K562 (cell line): ENCODE measurements around the gene CILP. TPM values are rescaled to one million over a fixed set of nuclear protein-coding genes. Genes with fewer than 3 reads are reported as not detected.

Experiments
- CEBPB ChIP-seq: fragments of 450-650 bp; IDR thresholded peaks from 2 replicates; pipeline ENCODE4 v1.6.1; 2016; ENCODE audit warnings: missing genetic modification characterization, missing compliant biosample characterization
- KLF6 ChIP-seq: fragments of 250-450 bp; sonication (Bioruptor Pico); IDR thresholded peaks from 2 replicates; pipeline ENCODE4 v1.4.0; 2020; ENCODE audit warnings: mild to moderate bottlenecking, moderate library complexity, borderline replicate concordance
- NFXL1 ChIP-seq: fragments of 450-650 bp; formaldehyde crosslinking; IDR thresholded peaks from 2 replicates; pipeline ENCODE4 v1.4.0; 2021; ENCODE audit warnings: mild to moderate bottlenecking
- NR2C2 ChIP-seq, 2 experiments: fragments of 200-800 bp in 1 of 2; sonication (Bioruptor generic) in 1 of 2; sonication (generic) in 1 of 2; formaldehyde crosslinking in 1 of 2; IDR thresholded peaks; 2 replicates each; pipeline versions ENCODE4 v1.6.1 to v1.8.0; 2016 to 2022; ENCODE audit warnings: mild to moderate bottlenecking in 1 of 2, missing compliant biosample characterization in 1 of 2, missing genetic modification characterization in 1 of 2, missing genetic modification reagents in 1 of 2
- PHB2 ChIP-seq: fragments of 450-650 bp; IDR thresholded peaks from 2 replicates; pipeline ENCODE4 v1.6.1; 2017; ENCODE audit warnings: low read depth
- REST ChIP-seq, 2 experiments: fragments of 450-650 bp; formaldehyde crosslinking in 1 of 2; IDR thresholded peaks; 2 replicates each; pipeline versions ENCODE4 v1.4.0 to v1.6.1; 2014 to 2020; ENCODE audit warnings: mild to moderate bottlenecking in 2 of 2, borderline replicate concordance in 1 of 2, low read depth in 1 of 2
- RFX5 ChIP-seq: IDR thresholded peaks from 2 replicates; pipeline ENCODE4 v1.6.1; 2011; ENCODE audit warnings: low read depth, mild to moderate bottlenecking, improper control_type of control experiment, low read length
- RREB1 ChIP-seq: fragments of 250-450 bp; sonication (Bioruptor Pico); IDR thresholded peaks from 2 replicates; pipeline ENCODE4 v1.4.0; 2020
- ZNF133 ChIP-seq: fragments of 250-450 bp; sonication (Bioruptor Pico); IDR thresholded peaks from 2 replicates; pipeline ENCODE4 v1.4.0; 2020; ENCODE audit warnings: mild to moderate bottlenecking
- ZNF253 ChIP-seq: fragments of 250-450 bp; sonication (Bioruptor Pico); conservative IDR thresholded peaks from 2 replicates; pipeline ENCODE4 v1.6.1; 2021; ENCODE audit warnings: mild to moderate bottlenecking
- polyA plus RNA-seq, 8 experiments: library from polyadenylated mRNA; depleted of rRNA in 4 of 8; stranded (reverse) in 5 of 8; unstranded in 3 of 8; fragments of >200 nt; fragmentation: Nextera tagmentation in 2 of 8; fragmentation: Illumina TruSeq in 1 of 8; extraction: Ambion mirVana in 2 of 8; extraction: Trizol in 1 of 8; gene quantifications; 2 replicates each; pipeline versions ENCODE4 v1.2.1 to v1.2.3, GENCODE V29; 2011 to 2014; ENCODE audit warnings: inconsistent platforms in 1 of 8, missing spikeins in 1 of 8
- total RNA-seq, 7 experiments: library from RNA; depleted of rRNA in 6 of 7; stranded (reverse); fragments of >200 nt in 6 of 7; fragmentation: Illumina TruSeq in 2 of 7; extraction: Trizol in 2 of 7; gene quantifications; 2 replicates each; pipeline versions ENCODE4 v1.2.1 to v1.2.3, GENCODE V29; 2011 to 2021; ENCODE audit warnings: low replicate concordance in 1 of 7

Gene CILP
- total and polyA plus RNA-seq, 9 of the 15 experiments (the other 6 are each of a cell fraction or from before 2014, with no cell fraction given): 0.03 TPM; not detected in 8

- TF ChIP-seq ZNF253 (CRISPR knock-in tag) (no peak), RFX5 (no peak), RREB1 (CRISPR knock-in tag) (no peak), PHB2 (no peak), CEBPB (0 out of 2 replicates have a peak, but pooled peaks have one; percentile 7), ZNF133 (CRISPR knock-in tag) (no peak), KLF6 (no peak), REST (IDR thresholded peaks at IDR 0.05; ENCODE audit: borderline replicate concordance) (no peak), REST (CRISPR knock-in tag; IDR thresholded peaks at IDR 0.05; ENCODE audit: low read depth) (no peak), NFXL1 (no peak), NR2C2 (CRISPR knock-in tag; IDR thresholded peaks at IDR 0.05) (no peak), NR2C2 (tag; IDR thresholded peaks at IDR 0.05) (peak; percentile 31; the same call in 1 of the 2 replicates)
Measured at GRCh38 chr15:65217526-65218482, 6.5 kb upstream of the CILP start (continued).
